K562 (cell line): Measurements from ENCODE around the gene MECR. TPM values are rescaled to one million over a fixed set of nuclear protein-coding genes. Genes with fewer than 3 reads are reported as not detected.
A peak's percentile ranks its signal among the peaks of the same experiment; 100 is the strongest.

ENCODE experiments used
- ATAC-seq: fragments of 200-7000 bp; cut with Tn5 transposase; 3 replicates; pipeline ENCODE4 v1.9.1; 2020; ENCODE audit warnings: moderate library complexity
- BruUV-seq: library from RNA; stranded (reverse); fragments of 400-500 nt; replicated peaks from 2 replicates; lab custom pipeline; 2021; lab: Mats Ljungman, UMichigan
- CTCF ChIA-PET: fragments of 300-600 bp; formaldehyde crosslinking; extraction: SDS; loops from one replicate; lab custom pipeline; 2021; ENCODE audit warnings: low intra/inter-chr PET ratio; lab: Yijun Ruan, JAX
- POLR2A ChIA-PET: fragments of 300-600, 350-650 bp; sonication (Branson Sonifier 250); formaldehyde crosslinking; extraction: SDS; loops from one replicate; lab custom pipeline; 2021; ENCODE audit warnings: antibody characterized with exemption, inconsistent platforms; lab: Yijun Ruan, JAX
- DNase-seq, 4 experiments: peaks; one replicate each; pipeline versions ENCODE4 v3.0.0 to v3.0.0-alpha.2; 2011 to 2018; ENCODE audit warnings: low spot score in 3 of 4, mixed read lengths in 3 of 4; ENCODE audit errors: extremely low read depth in 1 of 4
- FAIRE-seq: peaks from 2 replicates; lab custom pipeline; 2011; peaks lifted over from hg19 to GRCh38; lab: Jason Lieb, UNC
- H2AFZ ChIP-seq: 2 replicates; pipeline ENCODE4 v1.6.0; 2011; ENCODE audit warnings: low read depth, low read length, control low read depth, inconsistent platforms
- H3K27ac ChIP-seq: fragments of 200-600 bp; 3 replicates; pipeline ENCODE4 v1.8.0; 2011; ENCODE audit warnings: low read depth, mild to moderate bottlenecking, control low read depth, inconsistent platforms, low read length, moderate library complexity, mixed read lengths; ENCODE audit errors: extremely low read depth
- H3K27me3 ChIP-seq, 2 experiments: fragments of 300-600 bp in 1 of 2; 2 replicates in 1 of 2; 3 replicates in 1 of 2; pipeline versions ENCODE4 v1.6.0 to v1.8.0; 2011; ENCODE audit warnings: inconsistent platforms in 2 of 2, low read length in 2 of 2, mild to moderate bottlenecking in 1 of 2, mixed read lengths in 1 of 2, moderate library complexity in 1 of 2; ENCODE audit not compliant: control insufficient read depth in 2 of 2, insufficient read depth in 2 of 2
- H3K36me3 ChIP-seq: fragments of 300-600 bp; 3 replicates; pipeline ENCODE4 v1.8.0; 2011; ENCODE audit warnings: mild to moderate bottlenecking, low read length, inconsistent platforms; ENCODE audit not compliant: control insufficient read depth, insufficient read depth
- H3K4me1 ChIP-seq, 2 experiments: fragments of 200-600 bp in 1 of 2; replicated peaks in 1 of 2; 2 replicates in 1 of 2; 3 replicates in 1 of 2; pipeline versions ENCODE4 v1.5.1 to v1.8.0; 2011; ENCODE audit warnings: inconsistent platforms in 2 of 2, low read length in 2 of 2, mild to moderate bottlenecking in 1 of 2, mixed read lengths in 1 of 2, moderate library complexity in 1 of 2; ENCODE audit not compliant: control insufficient read depth in 2 of 2, insufficient read depth in 2 of 2
- H3K4me2 ChIP-seq: 2 replicates; pipeline ENCODE4 v1.6.1; 2011; ENCODE audit warnings: low read length, control low read depth, inconsistent platforms, mixed read lengths; ENCODE audit not compliant: insufficient read depth
- H3K4me3 ChIP-seq: fragments of 200-600 bp; sonication (generic), shearing (Covaris generic); 2 replicates; pipeline ENCODE4 v1.5.1; 2016; ENCODE audit warnings: control low read depth, inconsistent platforms
- H3K79me2 ChIP-seq: fragments of 200-600 bp; 3 replicates; pipeline ENCODE4 v1.8.0; 2011; ENCODE audit warnings: low read length, inconsistent platforms; ENCODE audit not compliant: control insufficient read depth, insufficient read depth
- H3K9ac ChIP-seq, 2 experiments: 2 replicates each; pipeline versions ENCODE4 v1.6.0 to v1.6.1; 2011; ENCODE audit warnings: low read depth in 2 of 2, low read length in 2 of 2, control low read depth in 1 of 2, inconsistent platforms in 1 of 2, mild to moderate bottlenecking in 1 of 2, mixed read lengths in 1 of 2; ENCODE audit not compliant: insufficient read depth in 1 of 2
- H3K9me1 ChIP-seq: one replicate; pipeline ENCODE4 v1.6.0; 2011; ENCODE audit warnings: inconsistent platforms, mild to moderate bottlenecking, low read length, moderate library complexity; ENCODE audit not compliant: control insufficient read depth, insufficient read depth
- H3K9me3 ChIP-seq: replicated peaks from 2 replicates; pipeline ENCODE4 v1.5.1; 2011; ENCODE audit warnings: low read depth, low read length, inconsistent platforms; ENCODE audit not compliant: control insufficient read depth, insufficient read depth
- H4K20me1 ChIP-seq: replicated peaks from 2 replicates; pipeline ENCODE4 v1.6.1; 2011; ENCODE audit warnings: low read length, inconsistent platforms, mixed read lengths; ENCODE audit not compliant: control insufficient read depth, insufficient read depth
- GATA2 ChIP-seq: sonication (generic); formaldehyde crosslinking; IDR thresholded peaks from 2 replicates; pipeline ENCODE4 v1.4.0; 2020; ENCODE audit warnings: mild to moderate bottlenecking, missing genetic modification reagents
- KDM2B ChIP-seq: fragments of 250-450 bp; sonication (Bioruptor Pico); IDR thresholded peaks from 2 replicates; pipeline ENCODE4 v1.8.0; 2021; ENCODE audit warnings: mild to moderate bottlenecking, moderate library complexity
- MAFF ChIP-seq: IDR thresholded peaks from 2 replicates; pipeline ENCODE4 v1.6.1; 2012; ENCODE audit warnings: low read length, improper control_type of control experiment
- RBBP5 ChIP-seq: fragments of 200-600 bp; sonication (generic); IDR thresholded peaks from 2 replicates; pipeline ENCODE4 v1.6.1; 2012; ENCODE audit warnings: borderline replicate concordance, mild to moderate bottlenecking, low read length, control low read depth, inconsistent platforms; ENCODE audit not compliant: insufficient read depth, poor library complexity, severe bottlenecking
- SRSF9 ChIP-seq: fragments of 200-400 bp; formaldehyde crosslinking; IDR thresholded peaks from 2 replicates; pipeline ENCODE4 v1.6.1; 2017; ENCODE audit warnings: low read depth, low read length, borderline replicate concordance
- TCF7L2 ChIP-seq: fragments of 150-350 bp; IDR thresholded peaks from 2 replicates; pipeline ENCODE4 v1.6.1; 2016; ENCODE audit warnings: low read depth, mild to moderate bottlenecking, low read length, moderate library complexity
- WGBS: fragments of 100-300 bp; shearing (Covaris generic); methylation state at CpG from one replicate; pipeline ENCODE4 v1.1.6; 2016; ENCODE audit warnings: low coverage, mixed read lengths; ENCODE audit not compliant: insufficient coverage; ENCODE audit errors: missing lambda C conversion rate; 5-methylcytosine and 5-hydroxymethylcytosine counted together
- in situ Hi-C: fragments of 300-500 bp; cut with MboI; formaldehyde crosslinking; loops from 4 replicates; pipeline ENCODE4 v1.15.0; 2018; ENCODE audit warnings: inconsistent platforms, mixed read lengths
- intact Hi-C: fragments of 100-400 bp; cut with micrococcal nuclease; formaldehyde crosslinking; loops from 2 replicates; pipeline ENCODE4 v1.14.2; 2022
- polyA plus RNA-seq, 8 experiments: library from polyadenylated mRNA; depleted of rRNA in 4 of 8; stranded (reverse) in 5 of 8; unstranded in 3 of 8; fragments of >200 nt; fragmentation: Nextera tagmentation in 2 of 8; fragmentation: Illumina TruSeq in 1 of 8; extraction: Ambion mirVana in 2 of 8; extraction: Trizol in 1 of 8; gene quantifications; 2 replicates each; pipeline versions ENCODE4 v1.2.1 to v1.2.3, GENCODE V29; 2011 to 2014; ENCODE audit warnings: inconsistent platforms in 1 of 8, missing spikeins in 1 of 8
- total RNA-seq, 7 experiments: library from RNA; depleted of rRNA in 6 of 7; stranded (reverse); fragments of >200 nt in 6 of 7; fragmentation: Illumina TruSeq in 2 of 7; extraction: Trizol in 2 of 7; gene quantifications; 2 replicates each; pipeline versions ENCODE4 v1.2.1 to v1.2.3, GENCODE V29; 2011 to 2021; ENCODE audit warnings: low replicate concordance in 1 of 7
- TF ChIP-seq, protein P1 (sequence below): fragments of 450-650 bp; formaldehyde crosslinking; IDR thresholded peaks from 2 replicates; pipeline ENCODE4 v1.4.0; 2022; ENCODE audit warnings: missing genetic modification characterization
- TF ChIP-seq, protein P2 (sequence below), 2 experiments: fragments of 450-650 bp in 1 of 2; sonication (generic) in 1 of 2; formaldehyde crosslinking in 1 of 2; IDR thresholded peaks; 2 replicates each; pipeline versions ENCODE4 v1.7.1 to v1.9.0; 2016 to 2022; ENCODE audit warnings: inconsistent platforms in 1 of 2, mild to moderate bottlenecking in 1 of 2, missing genetic modification reagents in 1 of 2

MECR gene
- total and polyA plus RNA-seq, 9 of the 15 experiments (the other 6 are each of a cell fraction or from before 2014, with no cell fraction given), result 10.4 to 58.6 (median 42.9) TPM

DNA sequence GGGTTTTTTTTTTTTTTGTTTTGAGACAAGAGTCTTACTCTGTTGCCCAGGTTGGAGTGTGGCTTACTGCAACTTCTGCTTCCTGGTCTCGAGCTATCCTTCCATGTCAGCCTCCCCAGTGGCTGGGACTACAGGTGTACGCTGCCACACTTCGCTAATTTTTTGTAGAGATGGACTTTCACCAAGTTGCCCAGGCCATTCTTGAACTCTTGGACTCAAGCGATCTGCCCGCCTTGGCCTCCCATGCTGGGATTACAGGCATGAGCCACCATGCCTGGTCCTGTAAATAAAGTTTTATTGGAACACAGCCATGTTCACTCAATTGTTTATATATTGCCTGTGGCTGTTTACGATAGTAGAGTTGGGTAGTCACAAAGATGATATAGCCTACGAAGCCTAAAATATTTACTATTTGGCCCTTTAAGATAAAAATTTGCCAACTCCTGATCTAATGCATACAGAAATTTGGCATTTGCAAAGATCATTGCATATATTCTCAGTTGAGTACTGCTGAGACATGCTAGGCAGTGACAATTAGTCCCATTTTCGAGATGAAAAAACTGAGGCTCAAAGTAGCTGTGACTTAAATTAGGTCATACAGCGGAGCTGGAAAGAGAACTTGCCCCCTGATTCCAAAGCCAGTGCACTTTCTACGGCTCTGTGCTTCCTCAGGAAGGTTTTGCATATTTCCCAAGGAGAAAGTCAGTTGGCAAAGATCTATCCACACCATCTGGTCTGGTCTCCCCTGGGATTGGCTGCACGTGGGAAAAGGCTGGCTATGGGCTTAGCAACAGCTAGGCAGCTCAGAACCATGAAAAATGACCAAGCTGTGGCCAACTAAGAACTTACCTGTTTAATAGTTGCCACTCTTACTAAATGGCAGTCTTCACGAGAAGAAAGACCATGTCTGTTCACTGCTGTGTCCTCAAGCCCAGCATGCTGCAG is 19.4 kb downstream of the MECR start:
- Histone ChIP-seq H3K4me2 (no peak overlapping the region), H3K36me3 (peaks cover 72% of the 10 kb centered on the region), H4K20me1 (no peaks in the 10 kb centered on the region), H3K27me3 (no peaks in the 10 kb centered on the region), H2AFZ (no peak overlapping the region), H3K9me3 (no peaks in the 10 kb centered on the region), H3K9ac (no peak overlapping the region), H3K79me2 (no peaks in the 10 kb centered on the region), H3K9me1 (no peaks in the 10 kb centered on the region), H3K4me1 (peaks cover 20% of the 10 kb centered on the region in 2 experiments; a peak in 4 of 5 replicates), H3K4me3 (no peak overlapping the region), H3K27ac (no peak overlapping the region)
- in situ Hi-C loops, result no loop called here
- DNase-seq (no peak), ATAC-seq (no peak), FAIRE-seq (no peak)
- ChIA-PET POLR2A (interaction anchor here (0.6 kb wide), 1 partner anchor 1562 kb away, joined by 3 read pairs; no protein-coding TSS in a partner anchor), CTCF (no interaction called here)
- intact Hi-C loops, result no loop called here
- BruUV-seq, result no TSS peak
- 92% methylated on average over 12 of the region's 12 CpGs for WGBS
- TF ChIP-seq KDM2B (CRISPR knock-in tag) (no peak), MAFF (no peak), SRSF9 (no peak), RBBP5 (no peak), GATA2 (CRISPR knock-in tag) (no peak), TCF7L2 (no peak)
- TF ChIP-seq, protein P1, sequence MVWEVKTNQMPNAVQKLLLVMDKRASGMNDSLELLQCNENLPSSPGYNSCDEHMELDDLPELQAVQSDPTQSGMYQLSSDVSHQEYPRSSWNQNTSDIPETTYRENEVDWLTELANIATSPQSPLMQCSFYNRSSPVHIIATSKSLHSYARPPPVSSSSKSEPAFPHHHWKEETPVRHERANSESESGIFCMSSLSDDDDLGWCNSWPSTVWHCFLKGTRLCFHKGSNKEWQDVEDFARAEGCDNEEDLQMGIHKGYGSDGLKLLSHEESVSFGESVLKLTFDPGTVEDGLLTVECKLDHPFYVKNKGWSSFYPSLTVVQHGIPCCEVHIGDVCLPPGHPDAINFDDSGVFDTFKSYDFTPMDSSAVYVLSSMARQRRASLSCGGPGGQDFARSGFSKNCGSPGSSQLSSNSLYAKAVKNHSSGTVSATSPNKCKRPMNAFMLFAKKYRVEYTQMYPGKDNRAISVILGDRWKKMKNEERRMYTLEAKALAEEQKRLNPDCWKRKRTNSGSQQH, result no peak
- TF ChIP-seq, protein P2, sequence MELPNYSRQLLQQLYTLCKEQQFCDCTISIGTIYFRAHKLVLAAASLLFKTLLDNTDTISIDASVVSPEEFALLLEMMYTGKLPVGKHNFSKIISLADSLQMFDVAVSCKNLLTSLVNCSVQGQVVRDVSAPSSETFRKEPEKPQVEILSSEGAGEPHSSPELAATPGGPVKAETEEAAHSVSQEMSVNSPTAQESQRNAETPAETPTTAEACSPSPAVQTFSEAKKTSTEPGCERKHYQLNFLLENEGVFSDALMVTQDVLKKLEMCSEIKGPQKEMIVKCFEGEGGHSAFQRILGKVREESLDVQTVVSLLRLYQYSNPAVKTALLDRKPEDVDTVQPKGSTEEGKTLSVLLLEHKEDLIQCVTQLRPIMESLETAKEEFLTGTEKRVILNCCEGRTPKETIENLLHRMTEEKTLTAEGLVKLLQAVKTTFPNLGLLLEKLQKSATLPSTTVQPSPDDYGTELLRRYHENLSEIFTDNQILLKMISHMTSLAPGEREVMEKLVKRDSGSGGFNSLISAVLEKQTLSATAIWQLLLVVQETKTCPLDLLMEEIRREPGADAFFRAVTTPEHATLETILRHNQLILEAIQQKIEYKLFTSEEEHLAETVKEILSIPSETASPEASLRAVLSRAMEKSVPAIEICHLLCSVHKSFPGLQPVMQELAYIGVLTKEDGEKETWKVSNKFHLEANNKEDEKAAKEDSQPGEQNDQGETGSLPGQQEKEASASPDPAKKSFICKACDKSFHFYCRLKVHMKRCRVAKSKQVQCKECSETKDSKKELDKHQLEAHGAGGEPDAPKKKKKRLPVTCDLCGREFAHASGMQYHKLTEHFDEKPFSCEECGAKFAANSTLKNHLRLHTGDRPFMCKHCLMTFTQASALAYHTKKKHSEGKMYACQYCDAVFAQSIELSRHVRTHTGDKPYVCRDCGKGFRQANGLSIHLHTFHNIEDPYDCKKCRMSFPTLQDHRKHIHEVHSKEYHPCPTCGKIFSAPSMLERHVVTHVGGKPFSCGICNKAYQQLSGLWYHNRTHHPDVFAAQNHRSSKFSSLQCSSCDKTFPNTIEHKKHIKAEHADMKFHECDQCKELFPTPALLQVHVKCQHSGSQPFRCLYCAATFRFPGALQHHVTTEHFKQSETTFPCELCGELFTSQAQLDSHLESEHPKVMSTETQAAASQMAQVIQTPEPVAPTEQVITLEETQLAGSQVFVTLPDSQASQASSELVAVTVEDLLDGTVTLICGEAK (IDR thresholded peaks at IDR 0.05), result peak; percentile 90
- TF ChIP-seq, protein P2 (CRISPR knock-in tag; IDR thresholded peaks at IDR 0.05), result peak; percentile 51; the same call in 1 of the 2 replicates
